NT2/D1 (cell line): ENCODE results near the gene EFS.

Experiments
- DNase-seq: peaks from one replicate; pipeline ENCODE4 v3.0.0-alpha.2; 2011; ENCODE audit warnings: low read depth, low spot score
- H3K27me3 ChIP-seq: 2 replicates; pipeline ENCODE4 v1.6.0; 2011; ENCODE audit warnings: mild to moderate bottlenecking; ENCODE audit not compliant: insufficient read length, insufficient read depth
- H3K36me3 ChIP-seq: 2 replicates; pipeline ENCODE4 v1.6.1; 2011; ENCODE audit warnings: mild to moderate bottlenecking, low read length, mixed read lengths; ENCODE audit not compliant: insufficient read depth, insufficient read length
- H3K4me1 ChIP-seq: 2 replicates; pipeline ENCODE4 v1.5.1; 2011; ENCODE audit not compliant: insufficient read depth, insufficient read length
- H3K4me3 ChIP-seq: 2 replicates; pipeline ENCODE4 v1.5.1; 2011; ENCODE audit warnings: low read depth; ENCODE audit not compliant: insufficient read length
- H3K9ac ChIP-seq: 2 replicates; pipeline ENCODE4 v1.6.0; 2011; ENCODE audit warnings: low read depth; ENCODE audit not compliant: insufficient read length
- H3K9me3 ChIP-seq: 2 replicates; pipeline ENCODE4 v1.5.1; 2011; ENCODE audit warnings: mild to moderate bottlenecking, low read length; ENCODE audit not compliant: insufficient read depth
- SUZ12 ChIP-seq: IDR thresholded peaks from 2 replicates; pipeline ENCODE4 v1.6.1; 2011; ENCODE audit not compliant: insufficient read length, insufficient read depth; ENCODE audit errors: extremely low read depth
- YY1 ChIP-seq: IDR thresholded peaks from 2 replicates; pipeline ENCODE4 v1.6.1; 2011; ENCODE audit not compliant: insufficient read length, insufficient read depth
- ZNF274 ChIP-seq: IDR thresholded peaks from 2 replicates; pipeline ENCODE4 v1.6.1; 2011; ENCODE audit warnings: mild to moderate bottlenecking, low read depth, low read length

The EFS gene

GRCh38 chr14:23346693-23347405 lies 18.1 kb downstream of the EFS start:
- Histone ChIP-seq H3K36me3 (peaks cover 46% of the 10 kb centered on the region), H3K4me1 (peaks cover 8% of the 10 kb centered on the region), H3K4me3 (no peak overlapping the region), H3K27me3 (peaks cover 9% of the 10 kb centered on the region), H3K9ac (no peak overlapping the region), H3K9me3 (no peaks in the 10 kb centered on the region)
- no peak for DNase-seq
- TF ChIP-seq ZNF274 (no peak), YY1 (no peak), SUZ12 (no peak)

GRCh38 chr14:23345987-23346692 lies 18.8 kb downstream of the EFS start:
- TF ChIP-seq YY1, result no peak
- no peak for TF ChIP-seq SUZ12
- no peak for TF ChIP-seq ZNF274
- H3K27me3 ChIP-seq, result peaks cover 3% of the 10 kb centered on the region
- peaks cover 40% of the 10 kb centered on the region for H3K36me3 ChIP-seq

GRCh38 chr14:23344481-23344880 lies 20.5 kb downstream of the EFS start:
- Histone ChIP-seq H3K27me3 (no peaks in the 10 kb centered on the region), H3K36me3 (peaks cover 32% of the 10 kb centered on the region), H3K9me3 (peaks cover 21% of the 10 kb centered on the region), H3K4me1 (peaks cover 8% of the 10 kb centered on the region), H3K4me3 (no peak overlapping the region), H3K9ac (no peak overlapping the region)
- TF ChIP-seq ZNF274, result no peak
- no peak for TF ChIP-seq SUZ12
- TF ChIP-seq YY1, result no peak
- no peak for DNase-seq

More at GRCh38 chr14:23345987-23346692, 18.8 kb downstream of the EFS start:
- DNase-seq, result no peak
- no peak overlapping the region for H3K9ac ChIP-seq
- no peak overlapping the region for H3K4me3 ChIP-seq
- H3K4me1 ChIP-seq, result peaks cover 8% of the 10 kb centered on the region
- peaks cover 4% of the 10 kb centered on the region for H3K9me3 ChIP-seq

- Histone ChIP-seq H3K36me3 (no peaks in the 10 kb centered on the region), H3K9me3 (peaks cover 43% of the 10 kb centered on the region), H3K4me3 (no peak overlapping the region), H3K4me1 (no peaks in the 10 kb centered on the region), H3K9ac (no peak overlapping the region), H3K27me3 (no peaks in the 10 kb centered on the region)
- TF ChIP-seq ZNF274, result no peak
- no peak for TF ChIP-seq YY1
- no peak for TF ChIP-seq SUZ12
- no peak for DNase-seq
Observed at GRCh38 chr14:23339506-23340268, 25.3 kb downstream of the EFS start.

GRCh38 chr14:23335623-23336022 lies 29.3 kb downstream of the EFS start:
- H3K9ac ChIP-seq, result no peak overlapping the region
- H3K4me3 ChIP-seq, result no peak overlapping the region
- H3K36me3 ChIP-seq, result no peaks in the 10 kb centered on the region
- DNase-seq, result no peak
- H3K4me1 ChIP-seq, result no peaks in the 10 kb centered on the region
- peaks cover 34% of the 10 kb centered on the region for H3K9me3 ChIP-seq
- TF ChIP-seq YY1, result no peak
- TF ChIP-seq ZNF274, result no peak
- no peak for TF ChIP-seq SUZ12
- H3K27me3 ChIP-seq, result no peaks in the 10 kb centered on the region

GRCh38 chr14:23327947-23328744 lies 36.8 kb downstream of the EFS start:
- H3K9ac ChIP-seq, result no peak overlapping the region
- peaks cover 24% of the 10 kb centered on the region for H3K36me3 ChIP-seq
- H3K4me3 ChIP-seq, result no peak overlapping the region
- DNase-seq, result peak; percentile 68
- no peaks in the 10 kb centered on the region for H3K4me1 ChIP-seq
- no peak for TF ChIP-seq ZNF274
- TF ChIP-seq SUZ12, result no peak
- TF ChIP-seq YY1, result no peak
- no peaks in the 10 kb centered on the region for H3K27me3 ChIP-seq
- no peaks in the 10 kb centered on the region for H3K9me3 ChIP-seq
